Ishikawa (cell line): ENCODE data around the gene IL12RB2.

Experiments used
- CEBPB ChIP-seq: IDR thresholded peaks from 2 replicates; pipeline ENCODE4 v1.6.1; 2012
- CREB1 ChIP-seq: IDR thresholded peaks from 2 replicates; pipeline ENCODE4 v1.6.1; 2012; ENCODE audit warnings: low read depth
- EGR1 ChIP-seq: IDR thresholded peaks from 2 replicates; pipeline ENCODE4 v1.6.1; 2012
- EP300 ChIP-seq: IDR thresholded peaks from 2 replicates; pipeline ENCODE4 v1.6.1; 2012; ENCODE audit warnings: borderline replicate concordance
- FOXM1 ChIP-seq: IDR thresholded peaks from 2 replicates; pipeline ENCODE4 v1.6.1; 2012; ENCODE audit warnings: low read depth, borderline replicate concordance
- NFIC ChIP-seq: IDR thresholded peaks from 2 replicates; pipeline ENCODE4 v1.6.1; 2012
- RAD21 ChIP-seq: IDR thresholded peaks from 2 replicates; pipeline ENCODE4 v1.6.1; 2012; ENCODE audit warnings: low read depth
- TAF1 ChIP-seq: IDR thresholded peaks from 2 replicates; pipeline ENCODE4 v1.6.1; 2012; ENCODE audit warnings: low read depth, mild to moderate bottlenecking
- TCF12 ChIP-seq: IDR thresholded peaks from 2 replicates; pipeline ENCODE4 v1.6.1; 2012; ENCODE audit warnings: low read depth
- TEAD4 ChIP-seq: IDR thresholded peaks from 2 replicates; pipeline ENCODE4 v1.6.1; 2012
- YY1 ChIP-seq: IDR thresholded peaks from 2 replicates; pipeline ENCODE4 v1.6.1; 2012; ENCODE audit warnings: low read depth
- ZBTB7A ChIP-seq: IDR thresholded peaks from 2 replicates; pipeline ENCODE4 v1.6.1; 2012; ENCODE audit warnings: low read depth
- TF ChIP-seq, protein P1 (sequence below): IDR thresholded peaks from 2 replicates; pipeline ENCODE4 v1.6.1; 2012; ENCODE audit warnings: low read depth, mild to moderate bottlenecking
- TF ChIP-seq, protein P2 (sequence below): IDR thresholded peaks from 2 replicates; pipeline ENCODE4 v1.6.1; 2012
- TF ChIP-seq, protein P3 (sequence below): IDR thresholded peaks from 2 replicates; pipeline ENCODE4 v1.6.1; 2012

The IL12RB2 gene

DNA sequence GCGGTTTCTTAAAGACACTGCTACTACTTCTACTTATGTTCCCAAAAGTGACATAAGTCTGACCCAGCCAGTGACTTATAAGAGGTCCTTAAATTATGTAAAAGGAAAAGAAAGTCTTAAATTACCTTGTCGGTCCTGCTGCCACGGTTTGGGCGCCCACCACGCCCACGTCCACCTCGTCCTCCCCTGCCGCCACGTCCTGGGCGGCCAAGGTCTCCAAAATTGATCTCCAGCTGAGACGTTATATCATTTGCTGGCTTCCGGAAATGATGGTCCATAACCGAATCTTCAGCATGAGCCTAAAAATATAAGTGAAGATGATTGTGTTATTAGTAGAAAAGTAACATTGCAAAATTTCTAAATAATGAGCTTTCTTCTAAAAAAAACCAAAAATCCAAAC is 107.4 kb downstream of the IL12RB2 start:
- TF ChIP-seq FOXM1 (no peak), CREB1 (no peak), EGR1 (no peak), EP300 (no peak), TAF1 (no peak), TCF12 (no peak), NFIC (no peak), RAD21 (no peak), CEBPB (no peak)
- TF ChIP-seq, protein P1, sequence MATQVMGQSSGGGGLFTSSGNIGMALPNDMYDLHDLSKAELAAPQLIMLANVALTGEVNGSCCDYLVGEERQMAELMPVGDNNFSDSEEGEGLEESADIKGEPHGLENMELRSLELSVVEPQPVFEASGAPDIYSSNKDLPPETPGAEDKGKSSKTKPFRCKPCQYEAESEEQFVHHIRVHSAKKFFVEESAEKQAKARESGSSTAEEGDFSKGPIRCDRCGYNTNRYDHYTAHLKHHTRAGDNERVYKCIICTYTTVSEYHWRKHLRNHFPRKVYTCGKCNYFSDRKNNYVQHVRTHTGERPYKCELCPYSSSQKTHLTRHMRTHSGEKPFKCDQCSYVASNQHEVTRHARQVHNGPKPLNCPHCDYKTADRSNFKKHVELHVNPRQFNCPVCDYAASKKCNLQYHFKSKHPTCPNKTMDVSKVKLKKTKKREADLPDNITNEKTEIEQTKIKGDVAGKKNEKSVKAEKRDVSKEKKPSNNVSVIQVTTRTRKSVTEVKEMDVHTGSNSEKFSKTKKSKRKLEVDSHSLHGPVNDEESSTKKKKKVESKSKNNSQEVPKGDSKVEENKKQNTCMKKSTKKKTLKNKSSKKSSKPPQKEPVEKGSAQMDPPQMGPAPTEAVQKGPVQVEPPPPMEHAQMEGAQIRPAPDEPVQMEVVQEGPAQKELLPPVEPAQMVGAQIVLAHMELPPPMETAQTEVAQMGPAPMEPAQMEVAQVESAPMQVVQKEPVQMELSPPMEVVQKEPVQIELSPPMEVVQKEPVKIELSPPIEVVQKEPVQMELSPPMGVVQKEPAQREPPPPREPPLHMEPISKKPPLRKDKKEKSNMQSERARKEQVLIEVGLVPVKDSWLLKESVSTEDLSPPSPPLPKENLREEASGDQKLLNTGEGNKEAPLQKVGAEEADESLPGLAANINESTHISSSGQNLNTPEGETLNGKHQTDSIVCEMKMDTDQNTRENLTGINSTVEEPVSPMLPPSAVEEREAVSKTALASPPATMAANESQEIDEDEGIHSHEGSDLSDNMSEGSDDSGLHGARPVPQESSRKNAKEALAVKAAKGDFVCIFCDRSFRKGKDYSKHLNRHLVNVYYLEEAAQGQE = no peak
- TF ChIP-seq, protein P2, sequence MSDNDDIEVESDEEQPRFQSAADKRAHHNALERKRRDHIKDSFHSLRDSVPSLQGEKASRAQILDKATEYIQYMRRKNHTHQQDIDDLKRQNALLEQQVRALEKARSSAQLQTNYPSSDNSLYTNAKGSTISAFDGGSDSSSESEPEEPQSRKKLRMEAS = no peak

DNA sequence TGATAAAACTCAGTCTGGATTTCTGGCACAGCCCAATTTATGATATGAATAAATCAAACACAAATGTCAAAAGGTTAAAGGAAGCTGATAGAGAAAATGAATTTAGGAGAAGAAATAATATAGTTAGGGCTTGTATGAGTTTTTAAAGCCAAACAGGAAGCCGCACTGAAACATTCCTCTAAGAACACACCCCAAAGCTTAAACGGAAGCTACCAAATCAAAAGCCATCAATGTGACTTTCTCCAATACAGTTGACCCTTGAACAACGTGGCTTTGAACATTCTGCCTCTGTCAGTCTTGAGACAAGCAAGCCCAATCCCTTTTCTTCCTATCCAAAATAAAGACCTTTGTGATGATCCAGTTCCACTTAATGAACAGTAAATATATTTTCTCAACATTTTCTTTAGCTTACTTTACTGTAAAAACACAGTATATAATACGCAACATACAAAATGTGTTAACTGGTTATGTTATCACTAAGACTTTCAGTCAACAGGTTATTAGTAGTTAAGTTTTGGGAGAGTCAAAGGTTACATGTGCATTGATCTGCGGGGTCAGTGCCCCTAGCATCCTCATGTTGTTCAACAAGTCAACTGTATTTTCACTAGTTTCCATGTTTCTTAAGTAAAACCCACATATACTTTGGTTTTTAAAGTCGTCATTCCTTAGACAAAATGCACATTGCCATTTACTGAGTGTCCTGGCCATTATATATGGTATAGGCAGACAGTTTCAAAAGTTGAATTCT is 111.3 kb downstream of the IL12RB2 start:
- TF ChIP-seq RAD21 (no peak), TEAD4 (no peak), CREB1 (no peak), NFIC (no peak), TAF1 (no peak), TCF12 (no peak), EP300 (no peak), CEBPB (no peak), YY1 (no peak), EGR1 (no peak), ZBTB7A (no peak), FOXM1 (no peak)
- TF ChIP-seq, protein P3, sequence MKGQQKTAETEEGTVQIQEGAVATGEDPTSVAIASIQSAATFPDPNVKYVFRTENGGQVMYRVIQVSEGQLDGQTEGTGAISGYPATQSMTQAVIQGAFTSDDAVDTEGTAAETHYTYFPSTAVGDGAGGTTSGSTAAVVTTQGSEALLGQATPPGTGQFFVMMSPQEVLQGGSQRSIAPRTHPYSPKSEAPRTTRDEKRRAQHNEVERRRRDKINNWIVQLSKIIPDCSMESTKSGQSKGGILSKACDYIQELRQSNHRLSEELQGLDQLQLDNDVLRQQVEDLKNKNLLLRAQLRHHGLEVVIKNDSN = no peak
- TF ChIP-seq, protein P2 = no peak
- TF ChIP-seq, protein P1 = no peak

DNA sequence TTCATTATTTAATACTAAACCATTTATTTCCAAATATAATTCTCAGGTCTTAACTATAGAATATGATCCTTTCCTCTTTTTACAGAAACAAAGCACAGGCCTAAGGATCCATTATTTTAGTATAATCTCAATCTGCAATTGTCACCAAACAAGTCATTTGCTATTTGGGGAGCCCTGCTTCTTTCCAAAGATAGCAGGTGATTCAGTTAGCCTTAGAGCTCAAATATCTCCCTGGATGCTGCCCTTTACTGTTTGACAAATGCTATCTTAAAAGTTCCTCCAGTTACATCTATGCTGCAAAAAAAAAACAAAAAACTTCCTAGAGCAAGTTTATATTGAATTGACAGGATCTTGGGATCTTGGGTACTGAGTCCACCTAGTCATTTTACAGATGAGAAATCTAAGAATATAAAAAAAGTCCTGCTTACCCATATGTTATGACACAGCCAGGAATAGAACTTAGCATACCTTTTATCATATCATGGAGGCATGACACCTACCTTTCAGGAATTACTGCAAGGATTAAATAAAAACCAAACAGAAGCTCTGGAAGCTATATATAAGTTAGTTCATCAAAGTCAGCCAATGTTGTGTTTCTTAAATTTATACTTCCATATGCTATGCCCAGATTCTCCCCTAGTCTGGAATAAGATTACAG is 113.3 kb downstream of the IL12RB2 start:
- TF ChIP-seq YY1 (no peak), FOXM1 (no peak), TEAD4 (no peak), TCF12 (no peak), EGR1 (no peak), NFIC (no peak), EP300 (no peak), TAF1 (no peak), ZBTB7A (no peak), CREB1 (no peak)
- TF ChIP-seq, protein P1 = no peak
- TF ChIP-seq, protein P2 = no peak

DNA sequence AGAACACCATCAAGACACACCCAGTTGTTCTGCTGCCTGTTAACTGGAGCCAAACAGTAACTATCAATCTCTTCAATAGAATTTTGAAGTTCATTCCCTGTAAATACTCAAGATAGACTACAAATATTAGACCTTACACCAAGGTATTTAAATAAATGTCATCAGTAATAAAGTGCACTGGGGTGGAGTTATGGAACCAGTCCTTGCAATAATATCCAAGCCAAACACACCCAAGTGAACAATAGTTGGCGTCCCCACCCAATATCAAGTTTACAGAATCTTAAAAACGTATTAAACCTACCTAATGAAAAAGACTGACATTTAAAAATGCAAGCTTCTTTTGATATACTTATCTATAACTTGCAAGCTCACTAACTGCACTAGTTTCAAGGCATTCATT is 119.8 kb downstream of the IL12RB2 start:
- TF ChIP-seq, protein P1 = no peak
